ENCODE measurements around the gene ARHGEF12. TPM values are rescaled to one million over a fixed set of nuclear protein-coding genes. Genes with fewer than 3 reads are reported as not detected.

Gene ARHGEF12
- total and polyA plus RNA-seq, 2 donors (not counting 1 experiment from before 2014, with no cell fraction given): 2.0 to 21.6 TPM

DNA sequence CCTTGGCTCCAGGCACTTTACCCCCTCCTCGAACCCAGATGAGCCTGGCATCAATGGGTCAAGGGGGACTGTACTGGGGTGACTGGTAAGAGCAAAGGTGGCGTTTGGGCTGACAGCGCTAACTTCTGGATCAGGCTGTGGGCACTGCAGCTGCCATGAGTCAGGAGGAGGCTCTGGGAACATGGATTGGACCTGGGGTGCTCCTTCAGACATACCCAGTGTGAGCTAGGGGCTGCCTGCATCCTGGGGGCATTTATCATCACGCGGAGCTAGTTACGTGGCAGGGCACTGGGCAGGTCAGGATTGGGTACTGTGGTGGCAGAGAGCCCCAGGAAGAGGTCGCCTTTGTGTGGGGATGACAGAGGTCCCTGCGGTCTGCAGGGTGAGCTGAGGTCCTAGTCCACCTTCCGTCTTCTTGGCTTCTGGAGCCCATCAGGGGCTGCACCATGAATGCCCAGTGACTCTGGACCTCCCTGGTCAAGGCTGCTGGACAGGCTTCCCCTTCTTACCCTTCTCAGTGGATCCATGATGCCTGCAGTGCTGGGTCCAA, 188.4 kb downstream of the ARHGEF12 start:
- intact Hi-C loops (cut with micrococcal nuclease): no loop called here
- no peaks in the 10 kb centered on the region for H3K79me2 ChIP-seq (ENCODE audit: control insufficient read depth, insufficient read depth, low read length)
- TF ChIP-seq, protein P1, sequence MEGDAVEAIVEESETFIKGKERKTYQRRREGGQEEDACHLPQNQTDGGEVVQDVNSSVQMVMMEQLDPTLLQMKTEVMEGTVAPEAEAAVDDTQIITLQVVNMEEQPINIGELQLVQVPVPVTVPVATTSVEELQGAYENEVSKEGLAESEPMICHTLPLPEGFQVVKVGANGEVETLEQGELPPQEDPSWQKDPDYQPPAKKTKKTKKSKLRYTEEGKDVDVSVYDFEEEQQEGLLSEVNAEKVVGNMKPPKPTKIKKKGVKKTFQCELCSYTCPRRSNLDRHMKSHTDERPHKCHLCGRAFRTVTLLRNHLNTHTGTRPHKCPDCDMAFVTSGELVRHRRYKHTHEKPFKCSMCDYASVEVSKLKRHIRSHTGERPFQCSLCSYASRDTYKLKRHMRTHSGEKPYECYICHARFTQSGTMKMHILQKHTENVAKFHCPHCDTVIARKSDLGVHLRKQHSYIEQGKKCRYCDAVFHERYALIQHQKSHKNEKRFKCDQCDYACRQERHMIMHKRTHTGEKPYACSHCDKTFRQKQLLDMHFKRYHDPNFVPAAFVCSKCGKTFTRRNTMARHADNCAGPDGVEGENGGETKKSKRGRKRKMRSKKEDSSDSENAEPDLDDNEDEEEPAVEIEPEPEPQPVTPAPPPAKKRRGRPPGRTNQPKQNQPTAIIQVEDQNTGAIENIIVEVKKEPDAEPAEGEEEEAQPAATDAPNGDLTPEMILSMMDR (IDR thresholded peaks at IDR 0.05): no peak
- no peak for TF ChIP-seq EZH2 (IDR thresholded peaks at IDR 0.05; ENCODE audit: borderline replicate concordance, insufficient read depth, low read depth, low read length, poor library complexity, severe bottlenecking)
- DNase-seq (no peak), ATAC-seq (ENCODE audit: low read depth) (no peak)
- H4K20me1 ChIP-seq (ENCODE audit: control insufficient read depth, insufficient read depth, low read length, poor library complexity, severe bottlenecking): no peaks in the 10 kb centered on the region
- H3K27ac ChIP-seq (ENCODE audit: low read length in 2 of 2): no peak overlapping the region
- no peak overlapping the region for H2AFZ ChIP-seq (ENCODE audit: insufficient read depth, low read depth, low read length, poor library complexity, severe bottlenecking)
- peaks cover 0 to 8% (median 0%) of the 10 kb centered on the region in 3 donors for H3K9me3 ChIP-seq (ENCODE audit: control extremely low read depth in 1 of 3, control insufficient read depth in 2 of 3, insufficient read depth in 1 of 3, low read length in 2 of 3)
- POLR2A ChIA-PET: no interaction called here
- Mint-ChIP-seq H3K9me3 (ENCODE audit: insufficient read depth) (no peaks in the 10 kb centered on the region), H3K4me3 (no peak overlapping the region), H3K4me1 (peaks cover 4% of the 10 kb centered on the region), H3K27ac (no peak overlapping the region), H3K27me3 (peaks cover 32% of the 10 kb centered on the region)
- H3K36me3 ChIP-seq (replicated peaks in 1 of 2; ENCODE audit: control extremely low read depth in 1 of 2, control insufficient read depth in 1 of 2, extremely low read depth in 1 of 2, insufficient read depth in 2 of 2, low read length in 1 of 2): no peaks in the 10 kb centered on the region
- peaks cover 0 to 9% of the 10 kb centered on the region in 2 donors for H3K4me1 ChIP-seq (ENCODE audit: control insufficient read depth in 2 of 2, insufficient read depth in 2 of 2, low read length in 2 of 2)
- CTCF ChIA-PET: no interaction called here
- H3K27me3 ChIP-seq (replicated peaks in 1 of 4; ENCODE audit: control extremely low read depth in 1 of 4, control insufficient read depth in 3 of 4, insufficient read depth in 4 of 4, low read length in 3 of 4): peaks cover 0 to 14% (median 5%) of the 10 kb centered on the region in 4 experiments
- WGBS (ENCODE audit: insufficient coverage): 92% methylated on average over 9 of the region's 9 CpGs
- no peak overlapping the region for H3K4me2 ChIP-seq (replicated peaks; ENCODE audit: low read depth, low read length, poor library complexity, severe bottlenecking)
- H3K9ac ChIP-seq (ENCODE audit: low read length): no peak overlapping the region
- H3K4me3 ChIP-seq (ENCODE audit: control extremely low read depth in 1 of 5, extremely low read depth in 1 of 5, insufficient read depth in 1 of 5, low read depth in 2 of 5, low read length in 4 of 5): no peak overlapping the region

DNA sequence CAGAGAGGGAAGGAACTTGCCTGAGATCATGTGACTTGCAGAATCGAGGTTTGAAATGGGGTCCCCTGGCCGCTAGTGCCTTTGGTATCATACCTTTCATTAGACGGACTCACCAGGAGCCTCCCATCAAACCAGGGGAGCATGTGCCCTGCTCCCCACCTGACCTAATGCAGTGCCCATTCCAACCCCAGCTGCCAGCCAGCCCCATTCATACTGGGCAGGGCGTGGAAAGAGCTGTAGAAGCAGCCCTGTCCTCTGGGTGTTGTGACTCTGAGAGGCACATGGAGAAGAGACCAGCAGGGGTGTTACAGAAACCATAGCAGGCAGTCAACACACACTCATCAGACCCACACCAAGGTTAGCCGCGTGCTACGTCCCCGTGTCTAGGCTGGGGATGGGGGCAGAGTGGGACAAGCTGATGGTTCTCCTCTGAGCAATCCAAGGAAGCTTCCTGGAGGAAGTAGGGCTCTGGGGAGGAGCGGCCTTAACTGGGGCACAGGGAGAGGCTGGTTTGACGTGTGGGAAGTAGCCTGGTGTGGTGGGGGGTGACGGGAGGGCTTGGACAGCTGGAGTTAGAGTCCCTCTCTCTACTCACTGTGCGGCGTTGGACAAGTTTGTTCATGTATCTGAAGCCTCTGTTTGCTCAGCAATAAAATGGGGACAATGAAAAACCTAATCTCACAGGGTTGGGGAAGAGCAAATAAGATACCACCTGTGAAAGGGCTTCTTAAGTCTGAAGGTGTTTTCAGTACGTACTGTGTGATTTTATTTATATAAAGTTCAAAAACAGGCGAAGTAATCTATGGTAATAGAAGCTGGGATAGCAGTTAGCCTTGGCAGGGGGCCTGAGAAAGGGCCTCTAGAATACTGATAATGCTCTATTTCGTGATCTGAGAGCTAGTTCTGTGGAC, 189.3 kb downstream of the ARHGEF12 start:
- WGBS (ENCODE audit: insufficient coverage): 77% methylated on average over 9 of the region's 16 CpGs
- ATAC-seq (ENCODE audit: low read depth): no peak

More for the DNA sequence above, 189.3 kb downstream of the ARHGEF12 start:
- H3K27ac Mint-ChIP-seq: no peak overlapping the region
- Histone ChIP-seq H3K4me1 (ENCODE audit: control insufficient read depth in 2 of 2, insufficient read depth in 2 of 2, low read length in 2 of 2) (peaks cover 0 to 9% of the 10 kb centered on the region in 2 donors), H3K79me2 (ENCODE audit: control insufficient read depth, insufficient read depth, low read length) (no peaks in the 10 kb centered on the region), H3K4me3 (ENCODE audit: control extremely low read depth in 1 of 5, extremely low read depth in 1 of 5, insufficient read depth in 1 of 5, low read depth in 2 of 5, low read length in 4 of 5) (no peak overlapping the region), H3K27me3 (replicated peaks in 1 of 4; ENCODE audit: control extremely low read depth in 1 of 4, control insufficient read depth in 3 of 4, insufficient read depth in 4 of 4, low read length in 3 of 4) (peaks cover 0 to 14% (median 5%) of the 10 kb centered on the region in 4 experiments), H3K36me3 (replicated peaks in 1 of 2; ENCODE audit: control extremely low read depth in 1 of 2, control insufficient read depth in 1 of 2, extremely low read depth in 1 of 2, insufficient read depth in 2 of 2, low read length in 1 of 2) (no peaks in the 10 kb centered on the region), H3K9me3 (ENCODE audit: control extremely low read depth in 1 of 3, control insufficient read depth in 2 of 3, insufficient read depth in 1 of 3, low read length in 2 of 3) (peaks cover 0 to 8% (median 0%) of the 10 kb centered on the region in 3 donors), H4K20me1 (ENCODE audit: control insufficient read depth, insufficient read depth, low read length, poor library complexity, severe bottlenecking) (no peaks in the 10 kb centered on the region), H2AFZ (ENCODE audit: insufficient read depth, low read depth, low read length, poor library complexity, severe bottlenecking) (no peak overlapping the region), H3K27ac (ENCODE audit: low read length in 2 of 2) (no peak overlapping the region), H3K9ac (ENCODE audit: low read length) (no peak overlapping the region), H3K4me2 (replicated peaks; ENCODE audit: low read depth, low read length, poor library complexity, severe bottlenecking) (no peak overlapping the region)
- H3K4me3 Mint-ChIP-seq: no peak overlapping the region
- H3K9me3 Mint-ChIP-seq (ENCODE audit: insufficient read depth): no peaks in the 10 kb centered on the region
- intact Hi-C loops (cut with micrococcal nuclease): no loop called here
- TF ChIP-seq EZH2 (IDR thresholded peaks at IDR 0.05; ENCODE audit: borderline replicate concordance, insufficient read depth, low read depth, low read length, poor library complexity, severe bottlenecking): no peak
- TF ChIP-seq, protein P1 (IDR thresholded peaks at IDR 0.05): no peak
- CTCF ChIA-PET: no interaction called here
- peaks cover 37% of the 10 kb centered on the region for H3K27me3 Mint-ChIP-seq
- peaks cover 4% of the 10 kb centered on the region for H3K4me1 Mint-ChIP-seq
- no peak for DNase-seq
- POLR2A ChIA-PET: no interaction called here
